ENCODE results near the gene SLIT3.

GRCh38 chr5:169091396-169091980, 209.5 kb downstream of the SLIT3 start:
- TF ChIP-seq CTCF (conservative IDR thresholded peaks at IDR 0.05): no peak
- TF ChIP-seq EZH2 (IDR thresholded peaks at IDR 0.05; ENCODE audit: low read depth): no peak

Data from PC-9 (cell line).